Activated CD4-positive, alpha-beta T cell treated with anti-CD3 and anti-CD28 coated beads, Interleukin-2, amount 10 ng/mL, durations not matched to agents 24 days and 14 days (primary cell): ENCODE measurements around the gene TMEM38B. TPM values are rescaled to one million over a fixed set of nuclear protein-coding genes. Genes with fewer than 3 reads are reported as not detected.
"Not testable (repeated sequence)": the region's sequence is repeated elsewhere in the genome, so short reads cannot be mapped to it uniquely, and the experiment has no call there.

ENCODE experiments used
- DNase-seq: peaks from one replicate; pipeline ENCODE4 v3.0.0; 2022
- H3K27ac Mint-ChIP-seq: one replicate; pipeline ENCODE4 v1.8.0; 2022; ENCODE audit warnings: mild to moderate bottlenecking, mixed read lengths
- H3K27me3 Mint-ChIP-seq: one replicate; pipeline ENCODE4 v1.8.0; 2022; ENCODE audit warnings: mixed read lengths
- H3K36me3 Mint-ChIP-seq: one replicate; pipeline ENCODE4 v1.8.0; 2022; ENCODE audit warnings: low read depth, mild to moderate bottlenecking, mixed read lengths
- H3K4me1 Mint-ChIP-seq: one replicate; pipeline ENCODE4 v1.8.0; 2021; ENCODE audit warnings: mixed read lengths
- H3K4me3 Mint-ChIP-seq: one replicate; pipeline ENCODE4 v1.8.0; 2022; ENCODE audit warnings: mild to moderate bottlenecking, moderate library complexity, mixed read lengths
- H3K9me3 Mint-ChIP-seq: one replicate; pipeline ENCODE4 v1.8.0; 2021; ENCODE audit warnings: mixed read lengths
- intact Hi-C: fragments of 100-400 bp; cut with micrococcal nuclease; formaldehyde crosslinking; loops from one replicate; pipeline ENCODE4 v1.15.1; 2023
- total RNA-seq: library from RNA; stranded (reverse); gene quantifications from 2 replicates; pipeline ENCODE4 v1.2.3, GENCODE V29; 2022

TMEM38B gene
- total RNA-seq, 1 donor from 2014 or later, result 12.0 TPM

GRCh38 chr9:105783495-105783872 is 89.1 kb downstream of the TMEM38B start:
- H3K4me1 Mint-ChIP-seq, intact Hi-C loops, DNase-seq, H3K4me3 Mint-ChIP-seq, H3K36me3 Mint-ChIP-seq, H3K27ac Mint-ChIP-seq, H3K27me3 Mint-ChIP-seq: not testable (repeated sequence)
- H3K9me3 Mint-ChIP-seq, result peaks cover 17% of the 10 kb centered on the region

- H3K27me3 Mint-ChIP-seq, H3K36me3 Mint-ChIP-seq, H3K4me1 Mint-ChIP-seq, H3K27ac Mint-ChIP-seq, H3K4me3 Mint-ChIP-seq, DNase-seq, intact Hi-C loops: not testable (repeated sequence)
- H3K9me3 Mint-ChIP-seq, result peaks cover 17% of the 10 kb centered on the region
Observed at GRCh38 chr9:105786796-105787195, 92.5 kb downstream of the TMEM38B start.

- Mint-ChIP-seq H3K27me3 (no peaks in the 10 kb centered on the region), H3K27ac (no peak overlapping the region), H3K36me3 (no peaks in the 10 kb centered on the region), H3K4me1 (no peaks in the 10 kb centered on the region), H3K4me3 (no peak overlapping the region), H3K9me3 (no peaks in the 10 kb centered on the region)
- no peak for DNase-seq
- intact Hi-C loops, result no loop called here
Observed at GRCh38 chr9:105816202-105816744, 121.9 kb downstream of the TMEM38B start.

GRCh38 chr9:105816981-105817380 is 122.6 kb downstream of the TMEM38B start:
- intact Hi-C loops, result no loop called here
- Mint-ChIP-seq H3K4me1 (no peaks in the 10 kb centered on the region), H3K36me3 (no peaks in the 10 kb centered on the region)

GRCh38 chr9:105818903-105819302 is 124.6 kb downstream of the TMEM38B start:
- H3K4me1 Mint-ChIP-seq, result no peaks in the 10 kb centered on the region
- no peak overlapping the region for H3K4me3 Mint-ChIP-seq
- no peak overlapping the region for H3K27ac Mint-ChIP-seq
- H3K27me3 Mint-ChIP-seq, result no peaks in the 10 kb centered on the region
- intact Hi-C loops, result no loop called here
- H3K36me3 Mint-ChIP-seq, result no peaks in the 10 kb centered on the region
- peak; percentile 71 for DNase-seq
- H3K9me3 Mint-ChIP-seq, result no peaks in the 10 kb centered on the region

More at GRCh38 chr9:105816981-105817380, 122.6 kb downstream of the TMEM38B start:
- H3K27me3 Mint-ChIP-seq, result no peaks in the 10 kb centered on the region
- DNase-seq, result peak; percentile 54
- H3K27ac Mint-ChIP-seq, result no peak overlapping the region
- no peak overlapping the region for H3K4me3 Mint-ChIP-seq
- H3K9me3 Mint-ChIP-seq, result no peaks in the 10 kb centered on the region

GRCh38 chr9:105822814-105823213 is 128.5 kb downstream of the TMEM38B start:
- H3K27ac Mint-ChIP-seq, result no peak overlapping the region
- H3K36me3 Mint-ChIP-seq, result no peaks in the 10 kb centered on the region
- H3K27me3 Mint-ChIP-seq, result no peaks in the 10 kb centered on the region
- no peaks in the 10 kb centered on the region for H3K4me1 Mint-ChIP-seq
- peak; percentile 60 for DNase-seq
- intact Hi-C loops, result no loop called here
- H3K4me3 Mint-ChIP-seq, result no peak overlapping the region
- H3K9me3 Mint-ChIP-seq, result no peaks in the 10 kb centered on the region

Other genes with a start within 250 kb of the TMEM38B start
- 4.4 and 4.8 TPM in 2 replicates for gene FSD1L, start 246.5 kb upstream of the TMEM38B start, total RNA-seq
- gene FKTN, start 136.4 kb upstream of the TMEM38B start, total RNA-seq, result 17.3 and 17.4 TPM in 2 replicates
- not detected in 2 replicates for gene TAL2, start 32.1 kb upstream of the TMEM38B start, total RNA-seq